Stimulated activated CD8-positive, alpha-beta memory T cell treated with anti-CD3 and anti-CD28 coated beads, Interleukin-15, amount 100 ng/mL, for 4 hours (primary cell): ENCODE measurements around the gene OLFM1.

Experiments used
- DNase-seq, 2 donors: peaks; one replicate each; pipeline ENCODE4 v3.0.0-alpha.2; 2020; ENCODE audit warnings: low read depth in 2 of 2

OLFM1 gene

GRCh38 chr9:135090081-135090480 is 2.6 kb downstream of the OLFM1 start:
- no peak for DNase-seq

GRCh38 chr9:135090547-135090946 is 3.1 kb downstream of the OLFM1 start:
- DNase-seq = no peak

GRCh38 chr9:135091545-135091944 is 4.1 kb downstream of the OLFM1 start:
- DNase-seq = no peak

GRCh38 chr9:135093111-135093510 is 5.6 kb downstream of the OLFM1 start:
- DNase-seq = no peak

- DNase-seq = no peak
Measured at GRCh38 chr9:135093911-135094584, 6.6 kb downstream of the OLFM1 start.

GRCh38 chr9:135095470-135096407 is 8.3 kb downstream of the OLFM1 start:
- no peak for DNase-seq

- DNase-seq = no peak
Measured at GRCh38 chr9:135096408-135096895, 9.0 kb downstream of the OLFM1 start.

- no peak for DNase-seq
Measured at GRCh38 chr9:135098400-135099105, 11.1 kb downstream of the OLFM1 start.

- DNase-seq = no peak
Measured at GRCh38 chr9:135099574-135099973, 12.1 kb downstream of the OLFM1 start.

- no peak for DNase-seq
Measured at GRCh38 chr9:135100241-135100681, 12.8 kb downstream of the OLFM1 start.

GRCh38 chr9:135100725-135101410 is 13.4 kb downstream of the OLFM1 start:
- no peak for DNase-seq

- no peak for DNase-seq
Measured at GRCh38 chr9:135101486-135101885, 14.0 kb downstream of the OLFM1 start.

GRCh38 chr9:135101926-135102325 is 14.5 kb downstream of the OLFM1 start:
- no peak for DNase-seq

GRCh38 chr9:135102331-135102730 is 14.9 kb downstream of the OLFM1 start:
- DNase-seq = no peak

- no peak for DNase-seq
Measured at GRCh38 chr9:135103001-135103446, 15.6 kb downstream of the OLFM1 start.

- no peak for DNase-seq
Measured at GRCh38 chr9:135103931-135104639, 16.6 kb downstream of the OLFM1 start.

GRCh38 chr9:135104761-135105160 is 17.3 kb downstream of the OLFM1 start:
- no peak for DNase-seq

GRCh38 chr9:135105211-135105745 is 17.8 kb downstream of the OLFM1 start:
- DNase-seq = no peak

GRCh38 chr9:135105938-135106491 is 18.5 kb downstream of the OLFM1 start:
- DNase-seq = no peak
